IMR-90 (cell line): ENCODE results near the gene IL11. TPM values are rescaled to one million over a fixed set of nuclear protein-coding genes. Genes with fewer than 3 reads are reported as not detected.
"Not testable (repeated sequence)": the region's sequence is repeated elsewhere in the genome, so short reads cannot be mapped to it uniquely, and the experiment has no call there.

Source experiments
- ATAC-seq: fragments of 200-7000 bp; cut with Tn5 transposase; 2 replicates; pipeline ENCODE4 v1.9.1; 2020; ENCODE audit warnings: low read depth, mild to moderate bottlenecking, moderate library complexity
- BruUV-seq: library from RNA; stranded (reverse); fragments of 400-500 nt; replicated peaks from 2 replicates; lab custom pipeline; 2021; lab: Mats Ljungman, UMichigan
- CTCF ChIA-PET: fragments of 300-600 bp; formaldehyde crosslinking; extraction: SDS; loops from one replicate; lab custom pipeline; 2021; ENCODE audit warnings: antibody characterized with exemption; lab: Yijun Ruan, JAX
- POLR2A ChIA-PET: fragments of 300-600 bp; sonication (Branson Sonifier 250); formaldehyde crosslinking; loops from one replicate; lab custom pipeline; 2022; ENCODE audit warnings: antibody characterized with exemption; ENCODE audit not compliant: unreplicated experiment; lab: Charles Lee
- DNase-seq: peaks from one replicate; pipeline ENCODE4 v3.0.0; 2013
- H2AFZ ChIP-seq: replicated peaks from 2 replicates; pipeline ENCODE3; 2013; ENCODE audit warnings: low read length, mild to moderate bottlenecking; ENCODE audit not compliant: poor library complexity
- H2AK5ac ChIP-seq: 2 replicates; pipeline ENCODE4 v1.6.1; 2013; ENCODE audit warnings: low read depth, low read length, inconsistent platforms
- H2AK9ac ChIP-seq: replicated peaks from 2 replicates; pipeline ENCODE3; 2013; ENCODE audit warnings: mild to moderate bottlenecking, low read depth, low read length, moderate library complexity; ENCODE audit not compliant: poor library complexity
- H2BK120ac ChIP-seq: 2 replicates; pipeline ENCODE4 v1.6.1; 2013; ENCODE audit warnings: low read depth, low read length, inconsistent platforms
- H2BK15ac ChIP-seq: 3 replicates; pipeline ENCODE4 v1.6.1; 2013; ENCODE audit warnings: low read depth, low read length, inconsistent platforms
- H2BK20ac ChIP-seq: 2 replicates; pipeline ENCODE4 v1.6.1; 2013; ENCODE audit warnings: low read depth, mild to moderate bottlenecking, inconsistent platforms, low read length, moderate library complexity
- H2BK5ac ChIP-seq: 2 replicates; pipeline ENCODE4 v1.6.1; 2013; ENCODE audit warnings: mild to moderate bottlenecking, low read depth, low read length, inconsistent platforms; ENCODE audit not compliant: poor library complexity, severe bottlenecking
- H3K14ac ChIP-seq: replicated peaks from 2 replicates; pipeline ENCODE4 v1.6.1; 2013; ENCODE audit warnings: low read depth, low read length, inconsistent platforms
- H3K18ac ChIP-seq: 2 replicates; pipeline ENCODE4 v1.6.1; 2013; ENCODE audit warnings: low read depth, low read length, control low read depth
- H3K23ac ChIP-seq: 2 replicates; pipeline ENCODE4 v1.6.1; 2013; ENCODE audit warnings: low read depth, low read length, inconsistent platforms
- H3K27ac ChIP-seq: 2 replicates; pipeline ENCODE4 v1.5.1; 2013; ENCODE audit warnings: mild to moderate bottlenecking, control low read depth, low read length; ENCODE audit not compliant: insufficient read depth
- H3K27me3 ChIP-seq: 2 replicates; pipeline ENCODE4 v1.6.1; 2013; ENCODE audit warnings: low read length; ENCODE audit not compliant: control insufficient read depth, insufficient read depth
- H3K36me3 ChIP-seq: 2 replicates; pipeline ENCODE4 v1.6.1; 2013; ENCODE audit warnings: low read length, mixed read lengths; ENCODE audit not compliant: control insufficient read depth, insufficient read depth
- H3K4ac ChIP-seq: 2 replicates; pipeline ENCODE4 v1.6.1; 2013; ENCODE audit warnings: low read depth, low read length, inconsistent platforms
- H3K4me1 ChIP-seq: 2 replicates; pipeline ENCODE4 v1.6.1; 2013; ENCODE audit warnings: low read length, mixed read lengths; ENCODE audit not compliant: control insufficient read depth, insufficient read depth
- H3K4me2 ChIP-seq: 2 replicates; pipeline ENCODE4 v1.6.1; 2013; ENCODE audit warnings: low read depth, mild to moderate bottlenecking, control low read depth, low read length, moderate library complexity
- H3K4me3 ChIP-seq: 2 replicates; pipeline ENCODE4 v1.5.1; 2013; ENCODE audit warnings: low read depth, mild to moderate bottlenecking, control low read depth, low read length, moderate library complexity; ENCODE audit not compliant: insufficient read depth
- H3K56ac ChIP-seq: 2 replicates; pipeline ENCODE4 v1.6.1; 2013; ENCODE audit warnings: low read length, inconsistent platforms; ENCODE audit not compliant: insufficient read depth; ENCODE audit errors: extremely low read depth
- H3K79me1 ChIP-seq, 2 experiments: 2 replicates each; pipeline ENCODE4 v1.6.1; 2013; ENCODE audit warnings: low read length in 2 of 2, inconsistent platforms in 1 of 2, low read depth in 1 of 2
- H3K9ac ChIP-seq: 2 replicates; pipeline ENCODE4 v1.6.1; 2013; ENCODE audit warnings: low read depth, low read length, control low read depth
- H3K9me1 ChIP-seq: 2 replicates; pipeline ENCODE4 v1.6.1; 2013; ENCODE audit warnings: low read length, inconsistent platforms; ENCODE audit not compliant: insufficient read depth
- H3K9me3 ChIP-seq: 2 replicates; pipeline ENCODE4 v1.6.1; 2013; ENCODE audit warnings: low read length; ENCODE audit not compliant: control insufficient read depth, insufficient read depth
- H4K20me1 ChIP-seq: 2 replicates; pipeline ENCODE4 v1.6.1; 2013; ENCODE audit warnings: low read length, inconsistent platforms; ENCODE audit not compliant: insufficient read depth
- H4K5ac ChIP-seq: 2 replicates; pipeline ENCODE4 v1.6.1; 2013; ENCODE audit warnings: mild to moderate bottlenecking, low read depth, low read length, control low read depth
- H4K8ac ChIP-seq, 2 experiments: 2 replicates each; pipeline ENCODE4 v1.6.1; 2013; ENCODE audit warnings: low read depth in 2 of 2, low read length in 2 of 2, control low read depth in 1 of 2, inconsistent platforms in 1 of 2
- H4K91ac ChIP-seq: 2 replicates; pipeline ENCODE4 v1.6.1; 2013; ENCODE audit warnings: low read depth, low read length, inconsistent platforms; ENCODE audit not compliant: insufficient read depth
- WGBS, 2 experiments: methylation state at CpG; one replicate each; pipeline versions ENCODE4 v1.1.5 to v1.1.7; 2013; ENCODE audit warnings: missing lambda C conversion rate in 2 of 2; ENCODE audit not compliant: insufficient read length in 1 of 2; ENCODE audit errors: extremely low coverage in 2 of 2; 5-methylcytosine and 5-hydroxymethylcytosine counted together
- dilution Hi-C: fragments of 300-500 bp; cut with HindIII; formaldehyde crosslinking; loops from one replicate; pipeline ENCODE4 v1.14.3; 2018; ENCODE audit warnings: low sequenced_read_pairs; ENCODE audit not compliant: unreplicated experiment
- in situ Hi-C: fragments of 300-500 bp; cut with MboI; formaldehyde crosslinking; loops from 3 replicates; pipeline ENCODE4 v1.14.3; 2019; ENCODE audit warnings: low sequenced_read_pairs, inconsistent platforms, mixed read lengths
- intact Hi-C: fragments of 100-400 bp; cut with micrococcal nuclease; formaldehyde crosslinking; loops from 2 replicates; pipeline ENCODE4 v1.10.0; 2022
- polyA plus RNA-seq, 3 experiments: library from polyadenylated mRNA; depleted of rRNA; stranded (reverse); fragments of >200 nt; gene quantifications; 2 replicates each; pipeline ENCODE4 v1.2.3, GENCODE V29; 2012; ENCODE audit warnings: low replicate concordance in 1 of 3
- total RNA-seq: library from RNA; depleted of rRNA; stranded (reverse); fragments of >200 nt; gene quantifications from 2 replicates; pipeline ENCODE4 v1.2.3, GENCODE V29; 2012

IL11 gene
- total and polyA plus RNA-seq, 2 of the 4 experiments (the other 2 are of a cell fraction) = 14.3 to 33.6 TPM

DNA sequence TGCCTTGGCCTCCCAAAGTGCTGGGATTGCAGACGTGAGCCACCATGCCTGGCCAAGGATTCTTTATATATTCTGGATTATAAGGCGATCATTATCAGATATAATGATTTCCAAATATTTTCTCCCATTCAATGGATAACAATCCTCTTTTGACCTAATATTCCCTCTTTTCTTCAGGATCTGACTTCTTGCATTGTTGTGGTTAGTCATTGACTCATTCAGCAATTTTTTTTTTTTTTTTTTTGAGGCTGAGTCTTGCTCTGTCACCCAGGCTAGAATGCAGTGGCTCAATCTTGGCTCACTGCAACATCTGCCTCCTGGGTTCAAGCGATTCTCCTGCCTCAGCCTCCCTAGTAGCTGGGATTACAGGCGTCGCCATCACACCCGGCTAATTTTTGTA is 40.5 kb downstream of the IL11 start:
- DNase-seq, CTCF ChIA-PET: not testable (repeated sequence)

More for the DNA sequence above, 40.5 kb downstream of the IL11 start:
- H2BK20ac ChIP-seq, in situ Hi-C loops, dilution Hi-C loops, H3K4me2 ChIP-seq, H3K4ac ChIP-seq, H2AK5ac ChIP-seq, H3K9me3 ChIP-seq, ATAC-seq, H3K27ac ChIP-seq, intact Hi-C loops, H2BK120ac ChIP-seq, H3K79me1 ChIP-seq, BruUV-seq, H2BK15ac ChIP-seq, H4K91ac ChIP-seq, H3K27me3 ChIP-seq, H2AFZ ChIP-seq, H3K18ac ChIP-seq, H2BK5ac ChIP-seq, H3K23ac ChIP-seq, H4K20me1 ChIP-seq, H3K9ac ChIP-seq, H3K4me3 ChIP-seq, POLR2A ChIA-PET, H4K8ac ChIP-seq, H3K36me3 ChIP-seq, H2AK9ac ChIP-seq, H3K56ac ChIP-seq, H4K5ac ChIP-seq, H3K14ac ChIP-seq, H3K9me1 ChIP-seq, H3K4me1 ChIP-seq: not testable (repeated sequence)
- no CpG with 5 or more reads among the region's 6 CpGs for WGBS, 2 experiments
